NCI-H1694 treated with DMSO at 0.1 percent for 48 hours (cell line): Measurements from ENCODE around the gene ATF6.

Experiments used
- DNase-seq: peaks from one replicate; lab custom pipeline; 2025; lab: John Stamatoyannopoulos, UW

The ATF6 gene

GRCh38 chr1:161972828-161973227 is 206.7 kb downstream of the ATF6 start:
- no peak for DNase-seq

GRCh38 chr1:161973924-161974845 is 208.1 kb downstream of the ATF6 start:
- DNase-seq, result no peak

GRCh38 chr1:161978011-161978790 is 212.1 kb downstream of the ATF6 start:
- DNase-seq, result no peak

DNA sequence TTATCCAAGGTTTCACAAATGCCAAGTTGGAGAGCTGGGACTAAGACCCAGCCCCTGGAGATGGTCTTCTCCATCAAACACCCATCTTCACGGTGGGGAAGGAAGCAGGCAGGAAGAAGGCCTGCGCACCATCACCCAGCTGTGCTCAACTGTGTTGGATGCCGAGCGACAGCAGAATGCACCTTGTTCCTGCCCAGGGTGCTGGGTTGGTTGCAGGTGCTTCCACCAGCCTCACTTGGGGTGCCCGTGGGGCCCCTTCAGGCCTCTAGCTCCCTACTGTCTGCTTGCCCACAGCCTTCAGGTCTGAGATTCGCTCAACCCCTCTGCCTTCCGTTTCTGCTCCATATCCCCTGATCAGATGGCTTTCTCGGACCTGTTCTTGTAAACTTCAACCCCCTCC is 215.0 kb downstream of the ATF6 start:
- DNase-seq, result no peak

- no peak for DNase-seq
Measured at GRCh38 chr1:161981735-161982506, 215.8 kb downstream of the ATF6 start.

- DNase-seq, result no peak
Measured at GRCh38 chr1:161982507-161982895, 216.4 kb downstream of the ATF6 start.

GRCh38 chr1:161982917-161983316 is 216.8 kb downstream of the ATF6 start:
- DNase-seq, result no peak

DNA sequence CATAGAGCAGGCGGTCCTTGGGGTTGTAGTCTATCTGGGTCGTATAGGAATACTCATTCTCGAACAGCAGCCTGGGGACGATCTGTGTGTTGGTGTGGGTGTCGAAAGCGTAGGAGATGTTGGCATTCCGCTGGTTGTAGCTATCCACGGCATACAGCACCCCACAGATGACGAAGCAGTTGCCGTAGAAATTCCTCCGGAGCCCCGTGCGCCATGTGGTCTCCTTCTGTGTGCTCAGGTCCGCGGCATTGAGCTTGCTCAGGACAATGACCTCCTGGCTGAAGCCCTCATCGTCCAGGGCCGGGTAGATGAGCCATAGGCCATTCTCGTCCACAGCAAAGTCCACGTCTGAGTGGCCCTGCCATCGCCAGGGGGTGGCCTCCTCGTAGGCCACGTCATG is 217.6 kb downstream of the ATF6 start:
- no peak for DNase-seq

DNA sequence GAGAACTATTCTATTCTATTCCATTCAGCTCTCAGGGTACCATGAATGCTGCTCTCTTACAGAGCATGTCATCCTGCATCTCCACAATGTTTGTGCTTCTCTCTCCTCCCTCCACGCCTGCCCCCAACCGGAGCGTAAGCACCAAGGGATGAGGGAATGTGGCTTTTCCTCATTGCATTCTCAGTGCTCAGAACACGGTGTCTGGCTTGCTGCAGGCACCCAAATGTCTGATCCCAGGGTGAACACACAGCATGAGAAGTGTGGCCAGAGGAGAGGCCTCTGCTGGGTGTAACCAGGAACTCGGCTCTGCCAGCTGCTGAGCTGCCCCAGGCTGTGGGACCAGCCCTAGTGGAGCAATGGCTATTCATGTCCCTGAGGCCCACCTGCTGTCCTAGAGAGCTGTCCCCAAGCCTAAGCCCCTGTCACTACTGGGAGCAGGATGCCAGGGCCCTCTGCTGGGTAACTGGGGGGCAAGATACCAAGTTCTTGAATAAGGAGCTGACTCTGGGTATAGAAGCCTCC is 219.2 kb downstream of the ATF6 start:
- DNase-seq, result no peak

- DNase-seq, result no peak
Measured at GRCh38 chr1:161986328-161986727, 220.2 kb downstream of the ATF6 start.

- no peak for DNase-seq
Measured at GRCh38 chr1:161987303-161987702, 221.2 kb downstream of the ATF6 start.

DNA sequence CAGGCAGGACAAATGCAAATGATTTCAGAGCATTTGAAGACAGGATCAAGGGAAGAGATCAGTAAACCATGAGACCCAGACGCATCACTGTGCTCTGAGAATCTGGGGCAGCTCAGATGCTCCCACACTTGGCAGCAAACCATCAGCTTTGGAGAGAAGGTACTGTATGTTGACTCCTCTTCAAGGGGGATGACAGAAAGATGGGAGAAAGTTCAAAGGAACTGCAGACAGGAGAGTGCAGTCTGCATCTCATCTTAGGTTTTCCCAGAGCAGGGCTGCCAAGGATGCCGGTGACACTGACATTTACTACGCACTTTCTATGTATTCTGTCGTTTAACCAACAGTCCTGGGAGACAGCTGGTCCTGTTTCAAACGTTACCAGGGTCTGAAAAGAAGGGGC is 221.8 kb downstream of the ATF6 start:
- DNase-seq, result no peak

DNA sequence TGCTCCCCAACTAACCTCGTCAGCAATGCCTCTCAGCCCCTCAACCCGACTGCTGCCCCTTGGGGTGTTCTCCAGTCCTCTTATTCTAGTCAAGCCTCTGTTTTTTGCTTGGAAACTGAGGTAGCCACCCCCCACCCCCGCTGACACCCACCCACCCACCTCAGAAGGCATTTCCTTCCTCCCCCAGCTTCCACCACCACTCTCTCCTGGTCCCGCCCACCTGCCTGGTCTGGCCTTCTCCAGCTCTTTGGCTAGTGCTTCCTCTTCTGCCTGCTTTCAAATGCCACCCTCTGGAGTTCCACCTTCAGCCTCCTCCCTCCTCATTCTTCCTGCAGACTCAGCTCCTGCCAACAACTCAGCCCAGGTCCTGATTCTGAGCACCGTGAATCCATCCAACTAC is 222.3 kb downstream of the ATF6 start:
- no peak for DNase-seq

GRCh38 chr1:161989108-161989507 is 223.0 kb downstream of the ATF6 start:
- no peak for DNase-seq

DNA sequence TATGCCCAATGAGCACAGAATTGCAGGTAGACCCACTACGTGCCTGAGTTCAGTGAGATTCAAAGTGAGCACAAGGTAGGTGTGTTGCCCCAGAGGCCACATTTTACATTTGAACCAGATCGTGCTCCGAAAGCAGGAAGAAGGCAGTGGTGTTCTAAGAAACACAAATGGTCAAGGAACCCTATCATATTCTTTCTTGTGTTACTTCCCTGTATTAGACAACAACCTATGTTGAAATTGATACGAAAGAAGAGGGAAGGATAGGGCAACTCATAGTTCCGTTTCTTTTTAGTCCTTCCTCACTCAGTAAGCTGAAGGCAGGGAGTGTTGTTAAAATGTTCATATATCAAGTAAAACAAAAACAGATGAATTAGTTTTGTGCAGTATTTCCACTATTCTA is 223.7 kb downstream of the ATF6 start:
- DNase-seq, result no peak

- no peak for DNase-seq
Measured at GRCh38 chr1:161993576-161993975, 227.5 kb downstream of the ATF6 start.

DNA sequence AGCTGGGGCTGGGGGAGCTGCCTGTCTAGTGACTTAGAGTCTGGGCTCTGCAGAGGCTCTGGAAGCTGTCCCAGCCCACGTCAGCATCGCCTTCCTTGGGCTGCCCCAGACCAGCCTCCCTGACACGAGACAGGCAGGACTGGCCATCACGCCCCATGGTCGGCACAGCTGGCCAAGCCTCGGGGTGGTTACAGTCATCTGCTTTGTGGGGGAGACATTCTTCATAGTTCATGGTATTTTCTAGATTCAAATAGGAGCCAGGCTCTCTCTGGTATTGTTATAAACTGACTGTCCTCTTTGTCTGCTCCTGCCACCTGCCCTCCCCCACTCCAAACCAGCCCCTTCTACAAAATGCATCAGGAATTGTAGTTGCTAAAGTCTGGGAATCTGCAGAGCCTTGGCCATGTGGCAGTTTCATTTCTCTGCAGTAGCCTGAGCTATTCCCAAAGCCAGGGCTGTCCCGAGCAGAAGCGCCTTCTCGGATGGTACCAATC is 228.1 kb downstream of the ATF6 start:
- no peak for DNase-seq

GRCh38 chr1:161997152-161997551 is 231.0 kb downstream of the ATF6 start:
- no peak for DNase-seq

- DNase-seq, result no peak
Measured at GRCh38 chr1:161998811-161999210, 232.7 kb downstream of the ATF6 start.

- no peak for DNase-seq
Measured at GRCh38 chr1:161999301-162000052, 233.4 kb downstream of the ATF6 start.

DNA sequence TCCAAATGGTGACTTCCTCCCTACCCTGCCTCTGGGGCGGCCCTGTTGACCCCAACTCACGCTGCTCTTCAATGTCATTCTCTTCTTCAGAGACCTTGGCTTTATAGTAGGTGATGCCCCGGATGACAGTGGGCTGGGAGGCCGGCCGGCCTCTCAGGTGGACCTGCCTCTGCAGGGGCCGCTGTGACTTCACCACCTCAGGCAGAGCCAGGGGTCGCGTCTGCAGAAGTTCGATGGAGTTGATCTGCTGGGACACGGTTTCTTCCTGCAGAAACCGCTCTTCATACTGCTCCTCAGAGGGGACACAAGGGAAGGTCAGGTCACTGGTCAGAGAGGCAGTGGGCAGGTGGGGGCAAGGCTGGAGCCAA is 233.9 kb downstream of the ATF6 start:
- DNase-seq, result no peak
